Pons (tissue), 1 donor: ENCODE data around the gene THSD7A.

Experiments used
- DNase-seq: peaks from one replicate; pipeline ENCODE4 v3.0.0-alpha.2; 2016; ENCODE audit warnings: low spot score

THSD7A gene

DNA sequence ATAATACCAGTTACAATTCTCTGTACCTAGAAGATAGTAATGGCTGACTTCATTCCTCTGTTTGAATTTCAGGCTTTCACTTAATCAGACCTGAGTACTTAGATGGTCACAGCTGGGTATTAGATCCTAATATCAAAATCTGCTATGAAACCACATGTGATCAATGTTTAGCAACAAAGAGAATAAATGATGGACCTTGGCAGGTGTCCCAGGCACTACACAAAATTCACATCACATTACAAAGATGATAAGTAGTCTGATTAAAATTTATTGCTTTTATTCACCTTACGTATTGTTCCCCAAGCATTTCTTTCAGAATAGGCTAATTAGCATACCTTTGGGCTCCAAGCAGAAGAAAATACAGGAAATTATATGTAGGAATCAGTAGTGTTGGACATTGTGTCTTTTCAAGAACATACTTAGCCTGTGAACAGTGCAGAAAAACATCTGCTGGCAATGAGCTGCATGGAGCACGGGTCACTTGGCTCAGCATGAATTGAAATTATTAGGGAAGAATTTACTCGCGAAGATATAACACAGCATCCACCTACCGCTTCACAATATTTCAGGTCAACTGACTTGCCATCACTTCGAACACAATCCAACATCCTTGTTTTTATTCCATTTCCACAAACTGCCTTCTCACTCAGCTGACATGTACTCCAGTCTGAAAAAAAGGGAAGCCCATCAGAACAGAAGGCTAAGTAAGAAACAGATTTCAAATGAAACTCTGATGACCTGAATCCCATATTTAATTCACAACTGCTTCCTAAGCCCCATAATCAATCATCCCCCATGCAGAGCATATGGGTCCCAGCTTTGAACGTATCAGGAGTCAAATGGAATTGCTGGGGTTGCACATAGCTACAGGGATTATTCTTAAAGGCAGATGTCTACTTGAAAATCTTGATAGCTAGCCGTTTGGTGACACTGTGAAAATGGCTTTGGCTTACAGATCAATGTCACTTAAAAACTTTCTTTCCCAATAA, 421.0 kb downstream of the THSD7A start:
- DNase-seq = no peak

DNA sequence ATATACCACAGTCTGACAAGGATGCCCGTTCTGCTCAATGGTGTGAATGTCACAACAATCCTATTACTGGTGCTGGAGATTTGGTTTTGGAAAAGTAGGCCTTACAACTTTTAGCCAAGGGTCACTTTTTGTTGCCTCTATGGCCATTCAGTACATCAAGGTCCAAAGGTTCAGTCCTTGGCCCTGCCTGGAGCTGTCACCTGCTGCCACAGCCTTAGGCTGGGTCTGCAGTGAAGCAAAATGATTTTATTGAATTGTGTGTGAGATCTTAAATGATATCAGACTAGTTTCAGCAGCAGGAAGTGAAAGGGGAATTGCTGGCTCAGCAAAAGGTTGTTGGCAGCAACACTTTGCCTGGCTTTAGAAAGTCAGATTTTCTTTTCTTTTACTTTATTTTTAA, 427.6 kb downstream of the THSD7A start:
- no peak for DNase-seq

GRCh38 chr7:11403781-11404180, 428.2 kb downstream of the THSD7A start:
- DNase-seq = no peak

DNA sequence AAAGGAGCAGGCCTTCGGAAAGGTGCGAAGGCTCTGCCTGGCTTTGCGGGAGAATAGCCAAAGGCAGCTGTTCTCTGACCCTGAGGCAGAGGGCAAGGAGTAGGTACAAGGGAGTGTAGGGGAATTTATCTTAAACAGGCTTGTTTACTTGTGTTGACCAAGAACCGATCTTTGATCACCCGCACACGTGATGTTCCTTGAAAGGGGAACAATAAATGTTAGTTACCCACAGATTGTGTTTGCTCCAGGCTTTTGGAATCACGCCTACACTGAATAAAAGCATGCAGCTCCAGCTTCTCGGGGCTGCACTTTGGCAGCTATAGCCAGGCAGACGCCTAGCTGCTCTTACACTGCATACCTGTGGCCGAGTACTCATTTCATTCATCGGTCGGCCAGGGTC, 437.6 kb downstream of the THSD7A start:
- DNase-seq = no peak

- DNase-seq = no peak
Measured at GRCh38 chr7:11379641-11380040, 452.4 kb downstream of the THSD7A start.

DNA sequence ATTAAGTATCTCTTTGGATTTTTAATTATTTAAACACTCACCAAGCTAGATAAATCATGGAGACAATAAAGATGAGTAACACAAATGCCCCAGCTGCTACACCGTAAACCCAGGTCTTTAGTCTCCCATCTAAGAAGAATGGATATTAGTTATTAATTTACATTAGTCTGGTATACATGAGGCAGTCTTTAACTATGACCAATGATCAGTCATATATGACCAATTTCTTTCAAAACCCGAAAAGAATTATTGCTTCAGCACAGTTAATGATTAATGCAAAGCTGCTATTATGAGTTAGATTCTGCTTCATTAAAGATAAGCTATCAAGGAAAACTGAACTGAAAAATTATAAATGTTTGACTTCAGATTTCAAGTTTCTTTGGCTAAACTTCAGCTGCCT, 455.5 kb downstream of the THSD7A start:
- DNase-seq = no peak

- no peak for DNase-seq
Measured at GRCh38 chr7:11374629-11375028, 457.4 kb downstream of the THSD7A start.

DNA sequence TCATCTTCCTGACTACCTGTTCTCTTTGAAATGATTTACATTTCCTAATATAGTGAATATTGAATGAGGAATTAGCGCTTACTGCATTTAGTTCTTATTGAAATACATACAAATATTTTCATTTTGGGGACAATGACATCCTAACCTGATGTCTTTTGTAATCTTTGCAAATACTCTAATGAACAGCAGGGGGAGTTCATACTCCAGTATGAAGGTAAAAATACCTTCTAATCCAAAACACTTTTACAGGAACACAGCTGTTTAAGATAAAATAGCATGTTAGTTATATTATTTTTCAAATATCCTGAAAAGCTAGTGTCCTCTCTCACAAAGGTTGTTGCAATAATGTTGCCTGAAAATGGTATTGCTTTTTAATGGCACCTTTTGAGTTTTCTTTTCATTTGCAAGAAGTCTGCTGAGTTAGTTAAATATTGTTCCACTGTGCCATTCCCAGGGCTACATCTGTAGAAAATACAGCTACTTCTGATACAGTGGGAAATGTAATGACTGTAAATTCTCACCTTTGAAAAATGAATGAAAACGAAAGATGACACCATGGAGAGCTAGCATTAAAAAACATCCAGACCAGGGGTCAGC, 458.4 kb downstream of the THSD7A start:
- DNase-seq = peak; percentile 8

DNA sequence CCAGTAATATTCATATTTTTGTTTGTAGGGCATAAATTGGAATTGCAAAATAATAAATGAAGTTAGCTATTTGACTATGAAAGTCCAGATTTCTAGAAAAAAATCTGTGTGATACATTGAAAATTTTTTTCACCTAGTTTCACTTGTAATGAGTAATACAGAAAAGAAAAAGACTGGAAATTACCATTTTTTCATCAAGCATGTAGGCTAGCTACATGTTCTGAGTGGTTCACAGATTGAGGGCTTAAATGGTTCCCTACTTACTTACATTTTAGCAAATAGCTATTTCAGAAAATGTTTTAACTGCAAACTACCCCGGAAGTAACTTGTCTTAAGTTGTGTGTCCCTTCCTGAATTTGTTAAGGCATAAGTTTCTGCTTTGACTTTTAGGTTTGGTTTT, 462.3 kb downstream of the THSD7A start:
- no peak for DNase-seq

- no peak for DNase-seq
Measured at GRCh38 chr7:11366118-11366517, 465.9 kb downstream of the THSD7A start.

DNA sequence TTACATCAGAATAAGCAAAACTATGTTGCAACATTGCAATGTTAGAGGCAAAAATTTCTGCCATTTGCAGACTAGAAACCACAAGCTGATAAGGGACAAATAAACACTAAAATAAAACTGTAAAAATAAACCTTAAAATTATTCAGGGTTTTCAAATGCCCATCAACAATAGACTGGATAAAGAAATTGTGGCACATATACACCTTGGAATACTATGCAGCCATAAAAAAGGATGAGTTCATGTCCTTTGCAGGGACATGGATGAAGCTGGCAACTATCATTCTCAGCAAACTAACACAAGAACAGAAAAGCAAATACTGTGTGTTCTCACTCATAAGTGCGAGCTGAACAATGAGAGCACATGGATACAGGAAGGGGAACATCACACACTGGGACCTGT, 473.4 kb downstream of the THSD7A start:
- no peak for DNase-seq

- DNase-seq = no peak
Measured at GRCh38 chr7:11355399-11356005, 476.5 kb downstream of the THSD7A start.

GRCh38 chr7:11346302-11346701, 485.7 kb downstream of the THSD7A start:
- DNase-seq = no peak

GRCh38 chr7:11345621-11346020, 486.4 kb downstream of the THSD7A start:
- no peak for DNase-seq

DNA sequence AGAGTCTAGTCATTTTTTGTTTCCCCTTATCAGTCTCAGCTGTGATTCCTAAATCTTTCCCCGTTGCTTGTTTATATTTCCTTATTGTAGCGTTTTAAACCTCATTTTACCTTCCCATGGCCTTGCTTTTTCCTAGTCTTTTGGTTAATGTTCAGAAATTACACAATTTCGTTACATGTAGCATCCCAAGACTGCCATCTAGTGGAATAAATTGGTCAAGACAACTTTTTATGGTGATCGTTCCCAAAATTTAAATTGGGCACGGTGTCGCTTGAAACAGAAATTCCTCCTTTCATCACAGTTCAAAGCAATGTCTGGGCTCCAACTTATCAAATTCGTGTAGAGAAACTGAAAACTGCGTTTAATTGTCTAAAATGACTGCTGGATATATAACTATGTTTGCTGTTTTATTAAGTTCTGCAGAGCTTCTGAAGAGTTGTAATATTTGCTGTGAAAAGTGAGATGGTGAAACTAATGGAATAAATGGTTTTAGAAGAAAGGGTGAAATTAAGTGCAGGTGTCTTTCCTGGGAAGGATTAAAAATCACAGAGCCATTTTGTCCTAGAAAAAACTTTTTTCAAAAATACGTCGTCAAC, 488.1 kb downstream of the THSD7A start:
- DNase-seq = peak; percentile 72

- no peak for DNase-seq
Measured at GRCh38 chr7:11343136-11343535, 488.9 kb downstream of the THSD7A start.

GRCh38 chr7:11341285-11341944, 490.6 kb downstream of the THSD7A start:
- DNase-seq = peak; percentile 63

DNA sequence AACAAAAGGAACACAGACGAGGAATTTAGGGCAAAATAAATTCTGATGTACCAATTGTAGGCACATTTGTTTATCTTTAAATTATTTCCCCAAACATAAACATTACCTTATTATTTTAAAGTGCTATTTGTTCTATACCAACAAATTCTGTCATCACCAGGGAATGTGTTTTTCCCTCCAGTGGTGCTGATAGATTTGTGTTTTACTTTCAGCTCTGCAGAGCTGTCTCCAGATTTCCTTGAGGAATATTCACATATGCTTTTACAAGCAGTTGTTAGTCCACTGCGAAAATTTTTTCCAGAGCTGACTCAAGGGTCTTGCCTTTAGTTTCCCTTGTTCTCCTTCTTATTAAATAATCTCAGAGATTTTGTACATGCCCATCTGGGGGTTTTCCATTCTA, 495.6 kb downstream of the THSD7A start:
- no peak for DNase-seq

GRCh38 chr7:11335947-11336346, 496.1 kb downstream of the THSD7A start:
- DNase-seq = no peak

DNA sequence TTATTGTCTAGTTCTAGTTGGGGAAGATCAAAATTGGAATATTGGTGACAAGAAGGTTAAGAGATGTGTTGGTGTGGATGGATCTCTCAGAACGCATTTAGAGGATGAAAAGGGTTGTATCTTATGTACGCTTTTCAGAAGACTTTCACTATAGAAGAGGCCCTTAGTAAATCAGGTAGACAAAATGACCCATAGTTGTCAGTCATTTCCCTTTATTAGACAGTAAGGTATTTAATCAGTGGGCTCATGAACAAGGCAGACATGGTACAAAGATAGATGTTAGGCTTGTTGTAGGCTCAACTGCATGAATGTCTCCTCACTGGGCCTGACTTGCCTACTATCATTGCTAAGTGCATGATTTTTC, 499.2 kb downstream of the THSD7A start:
- no peak for DNase-seq

- no peak for DNase-seq
Measured at GRCh38 chr7:11332186-11332864, 499.7 kb downstream of the THSD7A start.
